ENCODE results near the gene PERM1. TPM values are rescaled to one million over a fixed set of nuclear protein-coding genes. Genes with fewer than 3 reads are reported as not detected.

Gene PERM1
- total and polyA plus RNA-seq, 9 of the 15 experiments (the other 6 are each of a cell fraction or from before 2014, with no cell fraction given): not detected

DNA sequence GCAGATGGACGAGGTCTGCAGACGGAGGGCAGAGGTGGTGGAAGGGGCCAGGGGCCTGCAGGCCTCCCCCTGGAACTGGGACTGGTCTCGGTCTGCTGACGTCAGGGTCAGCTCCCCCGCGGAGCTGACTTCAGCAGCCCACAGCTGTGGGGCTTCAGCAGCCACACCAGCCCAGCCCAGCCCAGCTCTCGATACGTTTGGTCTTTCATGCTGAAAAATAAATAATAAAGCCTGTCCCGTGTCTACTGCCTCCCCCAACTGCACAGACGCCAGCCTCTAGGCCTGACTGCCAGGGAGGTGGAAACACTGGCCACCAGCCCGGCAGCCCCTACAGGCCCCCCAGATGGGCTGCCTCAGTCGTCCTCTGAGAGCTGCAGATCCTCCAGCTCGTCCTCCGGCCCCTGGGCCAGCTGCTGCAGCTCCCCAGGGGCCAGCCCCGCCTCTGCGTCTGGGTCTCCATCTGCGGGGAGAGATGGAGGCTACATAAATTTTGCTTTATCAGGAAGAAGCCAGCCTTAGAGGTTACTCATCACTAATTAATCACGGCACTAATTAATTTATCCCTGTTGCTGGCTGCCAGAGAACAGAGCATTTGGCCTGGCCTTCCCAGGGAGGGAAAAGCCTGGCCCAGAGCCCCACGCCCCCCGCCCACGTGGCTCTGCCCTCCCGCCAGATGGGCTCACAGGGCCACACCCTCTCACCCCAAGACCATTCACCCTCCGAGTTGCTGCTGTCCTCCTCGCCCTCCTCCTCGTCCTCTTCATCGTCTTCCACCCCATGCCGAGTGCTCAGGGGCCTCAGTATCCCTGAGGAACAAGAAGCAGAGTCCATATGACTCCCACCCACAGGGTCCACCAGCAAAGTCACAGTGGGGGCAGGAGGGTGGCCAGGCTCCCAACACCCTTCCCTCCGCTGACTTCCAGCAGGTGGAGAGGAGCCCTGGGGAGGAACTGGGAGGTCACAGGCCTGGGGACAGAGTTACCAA lies 37.3 kb downstream of the PERM1 start (continued):
- TF ChIP-seq ZNF444 (CRISPR knock-in tag; IDR thresholded peaks at IDR 0.05) (no peak), DACH1 (IDR thresholded peaks at IDR 0.05; ENCODE audit: partially characterized antibody) (peak; percentile 50)
- TF ChIP-seq, protein P1, sequence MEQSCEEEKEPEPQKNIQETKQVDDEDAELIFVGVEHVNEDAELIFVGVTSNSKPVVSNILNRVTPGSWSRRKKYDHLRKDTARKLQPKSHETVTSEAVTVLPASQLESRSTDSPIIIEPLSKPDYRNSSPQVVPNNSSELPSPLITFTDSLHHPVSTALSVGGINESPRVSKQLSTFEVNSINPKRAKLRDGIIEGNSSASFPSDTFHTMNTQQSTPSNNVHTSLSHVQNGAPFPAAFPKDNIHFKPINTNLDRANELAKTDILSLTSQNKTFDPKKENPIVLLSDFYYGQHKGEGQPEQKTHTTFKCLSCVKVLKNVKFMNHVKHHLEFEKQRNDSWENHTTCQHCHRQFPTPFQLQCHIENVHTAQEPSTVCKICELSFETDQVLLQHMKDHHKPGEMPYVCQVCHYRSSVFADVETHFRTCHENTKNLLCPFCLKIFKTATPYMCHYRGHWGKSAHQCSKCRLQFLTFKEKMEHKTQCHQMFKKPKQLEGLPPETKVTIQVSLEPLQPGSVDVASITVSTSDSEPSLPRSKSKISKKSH (CRISPR knock-in tag; IDR thresholded peaks at IDR 0.05): no peak
- TF ChIP-seq, protein P2, sequence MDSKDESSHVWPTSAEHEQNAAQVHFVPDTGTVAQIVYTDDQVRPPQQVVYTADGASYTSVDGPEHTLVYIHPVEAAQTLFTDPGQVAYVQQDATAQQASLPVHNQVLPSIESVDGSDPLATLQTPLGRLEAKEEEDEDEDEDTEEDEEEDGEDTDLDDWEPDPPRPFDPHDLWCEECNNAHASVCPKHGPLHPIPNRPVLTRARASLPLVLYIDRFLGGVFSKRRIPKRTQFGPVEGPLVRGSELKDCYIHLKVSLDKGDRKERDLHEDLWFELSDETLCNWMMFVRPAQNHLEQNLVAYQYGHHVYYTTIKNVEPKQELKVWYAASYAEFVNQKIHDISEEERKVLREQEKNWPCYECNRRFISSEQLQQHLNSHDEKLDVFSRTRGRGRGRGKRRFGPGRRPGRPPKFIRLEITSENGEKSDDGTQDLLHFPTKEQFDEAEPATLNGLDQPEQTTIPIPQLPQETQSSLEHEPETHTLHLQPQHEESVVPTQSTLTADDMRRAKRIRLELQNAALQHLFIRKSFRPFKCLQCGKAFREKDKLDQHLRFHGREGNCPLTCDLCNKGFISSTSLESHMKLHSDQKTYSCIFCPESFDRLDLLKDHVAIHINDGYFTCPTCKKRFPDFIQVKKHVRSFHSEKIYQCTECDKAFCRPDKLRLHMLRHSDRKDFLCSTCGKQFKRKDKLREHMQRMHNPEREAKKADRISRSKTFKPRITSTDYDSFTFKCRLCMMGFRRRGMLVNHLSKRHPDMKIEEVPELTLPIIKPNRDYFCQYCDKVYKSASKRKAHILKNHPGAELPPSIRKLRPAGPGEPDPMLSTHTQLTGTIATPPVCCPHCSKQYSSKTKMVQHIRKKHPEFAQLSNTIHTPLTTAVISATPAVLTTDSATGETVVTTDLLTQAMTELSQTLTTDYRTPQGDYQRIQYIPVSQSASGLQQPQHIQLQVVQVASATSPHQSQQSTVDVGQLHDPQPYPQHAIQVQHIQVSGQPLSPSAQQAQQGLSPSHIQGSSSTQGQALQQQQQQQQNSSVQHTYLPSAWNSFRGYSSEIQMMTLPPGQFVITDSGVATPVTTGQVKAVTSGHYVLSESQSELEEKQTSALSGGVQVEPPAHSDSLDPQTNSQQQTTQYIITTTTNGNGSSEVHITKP (IDR thresholded peaks at IDR 0.05; ENCODE audit: partially characterized antibody): peak; percentile 90

Data from K562 (cell line).